Skeletal muscle satellite cell (primary cell): Measurements from ENCODE around the gene EHD1.

ENCODE experiments used
- H3K27me3 ChIP-seq: 2 replicates; pipeline ENCODE4 v1.7.0; 2013; ENCODE audit warnings: low read length; ENCODE audit not compliant: control insufficient read depth, insufficient read depth
- H3K36me3 ChIP-seq: 2 replicates; pipeline ENCODE4 v1.7.0; 2013; ENCODE audit warnings: mild to moderate bottlenecking, control low read depth, low read length; ENCODE audit not compliant: insufficient read depth
- H3K4me1 ChIP-seq: 2 replicates; pipeline ENCODE4 v1.7.0; 2013; ENCODE audit warnings: low read length; ENCODE audit not compliant: control insufficient read depth, insufficient read depth
- H3K4me2 ChIP-seq: 2 replicates; pipeline ENCODE4 v1.7.0; 2013; ENCODE audit warnings: mild to moderate bottlenecking, low read length
- H3K4me3 ChIP-seq: 2 replicates; pipeline ENCODE4 v1.7.0; 2013; ENCODE audit warnings: low read length
- H3K9ac ChIP-seq: 2 replicates; pipeline ENCODE4 v1.7.0; 2013; ENCODE audit warnings: mild to moderate bottlenecking, low read depth, low read length, moderate library complexity
- H3K9me3 ChIP-seq: replicated peaks from 2 replicates; pipeline ENCODE4 v1.7.0; 2013; ENCODE audit warnings: mild to moderate bottlenecking, control low read depth, low read length

EHD1 gene

GRCh38 chr11:64842851-64843685 lies 35.4 kb downstream of the EHD1 start:
- H3K36me3 ChIP-seq: no peaks in the 10 kb centered on the region
- peaks cover 12% of the 10 kb centered on the region for H3K4me1 ChIP-seq
- H3K4me2 ChIP-seq: no peak overlapping the region
- no peaks in the 10 kb centered on the region for H3K27me3 ChIP-seq
- H3K4me3 ChIP-seq: no peak overlapping the region
- no peak overlapping the region for H3K9ac ChIP-seq
- H3K9me3 ChIP-seq: no peaks in the 10 kb centered on the region

- Histone ChIP-seq H3K4me1 (peaks cover 10% of the 10 kb centered on the region), H3K9ac (no peak overlapping the region), H3K27me3 (no peaks in the 10 kb centered on the region), H3K9me3 (no peaks in the 10 kb centered on the region), H3K36me3 (no peaks in the 10 kb centered on the region), H3K4me3 (no peak overlapping the region), H3K4me2 (no peak overlapping the region)
These were observed 36.1 kb downstream of the EHD1 start for GRCh38 chr11:64842366-64842759.

GRCh38 chr11:64841592-64842365 lies 36.6 kb downstream of the EHD1 start:
- no peak overlapping the region for H3K4me2 ChIP-seq
- H3K27me3 ChIP-seq: no peaks in the 10 kb centered on the region
- H3K36me3 ChIP-seq: no peaks in the 10 kb centered on the region
- H3K4me1 ChIP-seq: peaks cover 8% of the 10 kb centered on the region
- no peak overlapping the region for H3K4me3 ChIP-seq
- H3K9me3 ChIP-seq: no peaks in the 10 kb centered on the region
- H3K9ac ChIP-seq: no peak overlapping the region

- Histone ChIP-seq H3K27me3 (no peaks in the 10 kb centered on the region), H3K4me2 (no peak overlapping the region), H3K9me3 (no peaks in the 10 kb centered on the region), H3K36me3 (no peaks in the 10 kb centered on the region), H3K9ac (no peak overlapping the region), H3K4me1 (peaks cover 12% of the 10 kb centered on the region), H3K4me3 (no peak overlapping the region)
These were observed 38.3 kb downstream of the EHD1 start for GRCh38 chr11:64839887-64840782.

GRCh38 chr11:64839335-64839734 lies 39.1 kb downstream of the EHD1 start:
- H3K9ac ChIP-seq: no peak overlapping the region
- H3K9me3 ChIP-seq: no peaks in the 10 kb centered on the region
- H3K27me3 ChIP-seq: no peaks in the 10 kb centered on the region
- no peak overlapping the region for H3K4me3 ChIP-seq
- no peaks in the 10 kb centered on the region for H3K36me3 ChIP-seq
- H3K4me1 ChIP-seq: peaks cover 11% of the 10 kb centered on the region
- no peak overlapping the region for H3K4me2 ChIP-seq

- H3K9me3 ChIP-seq: no peaks in the 10 kb centered on the region
- H3K27me3 ChIP-seq: no peaks in the 10 kb centered on the region
- H3K4me3 ChIP-seq: no peak overlapping the region
- H3K36me3 ChIP-seq: no peaks in the 10 kb centered on the region
- H3K9ac ChIP-seq: no peak overlapping the region
- H3K4me1 ChIP-seq: peaks cover 11% of the 10 kb centered on the region
- H3K4me2 ChIP-seq: no peak overlapping the region
These were observed 39.7 kb downstream of the EHD1 start for GRCh38 chr11:64838600-64839334.

GRCh38 chr11:64837887-64838351 lies 40.5 kb downstream of the EHD1 start:
- Histone ChIP-seq H3K9me3 (no peaks in the 10 kb centered on the region), H3K9ac (no peak overlapping the region), H3K4me3 (no peak overlapping the region), H3K4me2 (no peak overlapping the region), H3K4me1 (peaks cover 7% of the 10 kb centered on the region), H3K36me3 (no peaks in the 10 kb centered on the region), H3K27me3 (no peaks in the 10 kb centered on the region)

GRCh38 chr11:64836448-64837072 lies 41.9 kb downstream of the EHD1 start:
- Histone ChIP-seq H3K4me3 (no peak overlapping the region), H3K27me3 (peaks cover 4% of the 10 kb centered on the region), H3K4me1 (peaks cover 6% of the 10 kb centered on the region), H3K9me3 (no peaks in the 10 kb centered on the region), H3K9ac (no peak overlapping the region), H3K4me2 (no peak overlapping the region), H3K36me3 (no peaks in the 10 kb centered on the region)

- Histone ChIP-seq H3K36me3 (no peaks in the 10 kb centered on the region), H3K4me2 (no peak overlapping the region), H3K9ac (no peak overlapping the region), H3K9me3 (no peaks in the 10 kb centered on the region), H3K4me1 (peaks cover 6% of the 10 kb centered on the region), H3K4me3 (no peak overlapping the region), H3K27me3 (peaks cover 4% of the 10 kb centered on the region)
These were observed 42.6 kb downstream of the EHD1 start for GRCh38 chr11:64835616-64836447.
